Hematopoietic multipotent progenitor cell treated with erythropoietin and hydrocortisone succinate and interleukin-3 and kit ligand, for 6 days (in vitro differentiated cells): ENCODE measurements around the gene GLOD4.
A peak's percentile ranks its signal among the peaks of the same experiment; 100 is the strongest.
"Not testable (repeated sequence)": the region's sequence is repeated elsewhere in the genome, so short reads cannot be mapped to it uniquely, and the experiment has no call there.

Experiments
- DNase-seq: peaks from one replicate; pipeline ENCODE4 v3.0.0-alpha.2; 2015

The GLOD4 gene

DNA sequence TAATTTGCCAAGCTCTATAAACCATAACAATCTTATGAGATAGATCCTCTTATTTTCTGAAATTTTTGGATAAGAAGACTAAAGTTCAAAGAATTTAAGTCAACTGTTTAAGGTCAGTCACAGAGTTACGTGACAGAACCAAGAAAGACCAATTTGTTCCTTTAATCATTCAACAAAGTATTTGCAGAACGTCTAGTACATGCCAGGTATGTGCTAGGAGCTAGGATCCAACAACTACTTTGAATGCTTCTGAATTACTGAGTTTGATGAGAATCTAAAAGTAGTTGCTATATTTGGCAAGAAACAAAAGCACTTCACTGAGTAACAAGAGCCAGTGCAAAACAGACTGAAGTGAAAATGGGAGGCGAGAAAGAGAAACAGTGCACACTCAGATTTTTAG is 15.0 kb downstream of the GLOD4 start:
- DNase-seq, result no peak

- DNase-seq, result no peak
Measured at GRCh38 chr17:760371-760770, 21.7 kb downstream of the GLOD4 start.

- no peak for DNase-seq
Measured at GRCh38 chr17:759964-760363, 22.1 kb downstream of the GLOD4 start.

- DNase-seq, result not testable (repeated sequence)
Measured at GRCh38 chr17:756010-756567, 26.0 kb downstream of the GLOD4 start.

DNA sequence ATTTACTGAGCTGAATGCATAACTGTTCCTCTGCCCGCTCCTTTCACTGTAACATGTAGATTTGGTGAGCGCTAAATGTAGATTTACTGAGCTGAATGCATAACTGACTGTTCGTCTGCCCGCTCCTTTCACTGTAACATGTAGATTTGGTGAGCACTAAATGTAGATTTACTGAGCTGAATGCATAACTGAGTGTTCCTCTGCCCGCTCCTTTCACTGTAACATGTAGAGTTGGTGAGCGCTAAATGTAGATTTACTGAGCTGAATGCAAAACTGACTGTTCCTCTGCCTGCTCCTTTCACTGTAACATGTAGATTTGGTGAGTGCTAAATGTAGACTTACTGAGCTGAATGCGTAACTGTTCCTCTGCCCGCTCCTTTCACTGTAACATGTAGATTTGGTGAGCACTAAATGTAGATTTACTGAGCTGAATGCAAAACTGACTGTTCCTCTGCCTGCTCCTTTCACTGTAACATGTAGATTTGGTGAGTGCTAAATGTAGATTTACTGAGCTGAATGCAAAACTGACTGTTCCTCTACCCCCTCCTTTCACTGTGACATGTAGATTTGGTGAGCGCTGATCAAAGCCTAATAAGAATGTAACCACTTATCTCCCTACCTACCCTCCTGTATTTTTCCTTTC is 26.6 kb downstream of the GLOD4 start:
- not testable (repeated sequence) for DNase-seq

DNA sequence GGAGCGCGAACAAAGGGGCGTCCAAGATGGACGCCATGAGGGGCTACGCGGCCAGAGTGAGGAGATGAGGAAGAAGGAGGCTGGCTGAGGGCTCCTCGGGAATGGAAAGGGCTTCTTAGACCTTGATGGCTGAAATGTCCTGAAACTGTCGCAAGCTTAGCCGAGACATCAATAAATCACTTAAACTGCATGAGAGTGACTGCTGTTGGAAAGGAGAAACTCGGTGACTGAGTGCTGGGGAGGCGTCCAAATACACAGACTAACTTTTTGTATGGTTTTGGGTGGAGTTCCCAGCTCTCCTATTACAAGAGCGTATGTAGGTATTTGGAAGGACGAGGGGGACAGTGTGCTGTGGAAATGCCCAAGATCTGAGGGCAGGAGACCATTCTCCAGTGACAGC is 28.7 kb downstream of the GLOD4 start:
- no peak for DNase-seq

GRCh38 chr17:752620-753219 is 29.4 kb downstream of the GLOD4 start:
- DNase-seq, result peak; percentile 73

- peak; percentile 92 for DNase-seq
Measured at GRCh38 chr17:752002-752619, 30.0 kb downstream of the GLOD4 start, which contains the start of gene GEMIN4. TSS of gene GEMIN4 (minus strand) at chr17:752264. CDS start at chr17:752142, 122 bp downstream.

DNA sequence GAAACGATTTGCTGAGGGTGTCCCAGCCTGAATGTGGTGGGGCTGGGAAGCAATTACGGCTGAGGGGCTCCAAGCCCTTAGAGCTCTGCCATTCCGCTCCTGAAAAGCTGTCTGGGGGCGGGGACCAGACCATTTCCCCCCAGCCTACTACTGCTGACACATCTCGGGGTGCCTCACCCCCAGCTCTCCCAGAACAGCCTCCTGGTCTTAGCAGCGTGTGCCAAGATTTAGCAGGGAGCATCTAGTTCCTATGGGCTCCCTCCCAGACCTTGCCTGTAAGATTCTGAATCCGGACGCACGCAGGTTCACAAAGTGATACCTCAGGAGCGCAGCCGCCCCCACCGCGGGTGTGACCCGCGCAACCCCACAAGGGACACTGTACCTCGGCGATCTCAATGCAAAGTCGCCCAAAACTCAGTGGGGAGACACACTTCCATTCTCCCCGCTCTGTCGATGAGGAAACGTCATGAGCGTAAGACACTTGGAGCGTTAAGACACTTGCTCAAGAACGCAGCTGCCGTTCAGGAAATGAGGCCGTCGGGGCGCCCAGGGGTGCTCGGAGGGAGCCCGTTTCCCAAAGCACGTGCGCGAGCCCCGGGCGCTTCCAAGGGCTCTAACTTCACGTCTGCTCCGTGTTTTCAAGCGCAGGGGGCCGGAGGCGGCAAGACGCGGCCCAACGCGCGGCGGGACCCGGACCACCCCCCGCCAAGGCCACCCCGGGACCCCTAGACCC is 30.6 kb downstream of the GLOD4 start:
- peak; percentile 69 for DNase-seq

GRCh38 chr17:750431-751037 is 31.5 kb downstream of the GLOD4 start:
- DNase-seq, result no peak

GRCh38 chr17:749359-749758 is 32.7 kb downstream of the GLOD4 start:
- DNase-seq, result not testable (repeated sequence)

GRCh38 chr17:748604-749003 is 33.5 kb downstream of the GLOD4 start:
- not testable (repeated sequence) for DNase-seq

GRCh38 chr17:746783-747629 is 35.1 kb downstream of the GLOD4 start:
- DNase-seq, result no peak

DNA sequence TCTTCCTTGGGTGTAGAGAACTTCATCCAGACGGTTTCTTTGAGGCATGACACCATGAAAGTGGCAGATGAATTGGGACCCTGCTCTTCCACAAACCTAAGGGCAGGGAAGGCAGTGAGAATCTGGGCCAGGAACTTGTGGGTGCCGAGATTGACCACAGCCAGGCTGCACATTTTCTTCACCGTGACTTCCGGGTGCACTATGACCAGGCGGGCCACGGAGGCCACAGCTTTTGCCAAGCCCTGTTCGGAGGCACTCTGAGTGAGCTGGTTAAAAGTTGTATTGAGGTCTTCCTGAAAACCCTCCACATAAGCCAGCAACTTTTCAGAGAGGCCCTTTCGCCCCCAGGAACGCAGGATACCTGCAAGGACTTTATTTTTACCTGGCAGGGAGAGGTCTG is 35.9 kb downstream of the GLOD4 start:
- DNase-seq, result no peak

- no peak for DNase-seq
Measured at GRCh38 chr17:745406-745805, 36.7 kb downstream of the GLOD4 start.

GRCh38 chr17:744937-745336 is 37.1 kb downstream of the GLOD4 start:
- DNase-seq, result no peak

DNA sequence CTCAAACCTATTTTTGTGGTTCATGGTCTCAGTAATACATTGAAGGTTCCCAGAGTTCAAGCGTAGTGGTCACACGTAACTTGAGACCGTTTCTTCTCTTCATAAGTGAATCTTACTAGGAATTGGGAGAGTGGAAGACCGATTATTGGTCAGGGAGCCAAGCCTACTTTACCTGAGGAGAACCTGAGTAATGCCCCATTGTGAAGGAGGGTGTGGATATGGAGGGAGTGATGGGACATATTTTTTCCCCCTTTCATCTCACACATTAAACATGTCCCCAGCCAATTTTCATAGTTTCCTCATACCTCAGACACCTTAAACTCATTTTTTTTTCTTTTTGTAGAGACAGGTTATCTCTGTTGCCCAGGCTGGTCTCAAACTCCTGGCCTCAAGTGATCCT is 38.9 kb downstream of the GLOD4 start:
- DNase-seq, result no peak

DNA sequence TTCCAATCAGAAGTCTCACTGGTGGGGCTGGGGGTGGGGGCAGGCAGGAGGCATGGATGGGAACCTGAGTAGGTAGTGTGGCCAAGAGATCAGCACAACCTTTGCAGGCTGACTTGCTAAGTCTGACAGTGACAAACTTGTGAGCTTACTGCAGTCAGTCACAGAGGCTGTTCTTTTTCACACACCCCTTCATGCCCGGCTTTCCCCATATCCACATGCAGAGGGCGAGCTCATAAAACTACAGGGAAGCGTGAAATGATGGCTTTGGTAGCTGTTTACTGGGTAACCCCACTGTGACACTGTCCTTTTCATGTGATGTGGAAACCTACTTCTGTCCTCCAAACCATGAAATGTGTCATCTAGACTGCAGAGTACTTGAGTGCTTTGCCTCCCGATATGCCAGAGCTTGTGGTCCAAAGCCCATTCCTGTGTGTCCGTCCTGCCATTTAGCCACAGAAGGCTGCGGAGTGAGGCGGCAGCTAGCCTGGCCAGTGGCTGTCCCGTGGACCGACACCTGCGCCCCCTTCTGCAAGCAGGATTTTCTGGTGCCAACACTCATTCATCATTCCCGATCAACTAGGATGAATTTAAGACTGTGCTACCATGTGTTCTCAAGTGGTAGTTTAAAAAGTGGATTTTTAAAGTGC is 39.8 kb downstream of the GLOD4 start:
- DNase-seq, result no peak

DNA sequence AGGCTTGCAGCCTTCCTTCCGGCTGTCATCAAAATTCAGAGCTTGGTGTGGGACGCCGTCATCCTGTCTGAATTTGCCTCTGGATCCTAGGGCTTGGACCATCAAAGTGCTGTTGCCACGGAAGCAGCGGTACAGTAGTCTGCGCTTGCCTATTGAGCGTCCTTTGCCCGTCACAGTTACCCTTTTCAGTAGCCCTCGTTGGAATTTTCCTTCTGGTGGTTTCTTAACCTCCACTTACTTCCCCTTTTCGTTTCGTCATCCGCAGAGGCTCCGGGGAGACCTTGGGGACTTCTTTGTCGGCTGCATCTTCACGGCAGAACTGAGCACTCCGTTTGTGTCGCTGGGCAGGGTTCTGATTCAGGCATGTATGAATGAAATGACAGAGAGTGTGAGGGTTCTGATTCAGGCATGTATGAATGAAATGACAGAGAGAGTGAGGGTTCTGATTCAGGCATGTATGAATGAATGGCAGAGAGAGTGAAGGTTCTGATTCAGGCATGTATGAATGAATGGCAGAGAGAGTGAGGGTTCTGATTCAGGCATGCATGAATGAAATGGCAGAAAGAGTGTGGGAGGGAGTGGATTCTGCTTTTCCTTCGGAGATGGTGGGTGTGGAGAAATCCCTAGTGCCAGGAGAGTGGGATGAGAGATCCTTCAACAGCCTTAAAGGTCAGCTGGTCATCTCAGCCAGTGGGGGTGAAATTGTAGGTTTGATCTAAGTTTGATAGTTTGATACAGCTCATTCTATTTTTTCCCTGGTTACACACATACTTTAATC is 41.7 kb downstream of the GLOD4 start:
- peak; percentile 79 for DNase-seq

GRCh38 chr17:737561-738113 is 44.4 kb downstream of the GLOD4 start:
- DNase-seq, result no peak
